ENCODE results near the gene M1AP. TPM values are rescaled to one million over a fixed set of nuclear protein-coding genes. Genes with fewer than 3 reads are reported as not detected.
A peak's percentile ranks its signal among the peaks of the same experiment; 100 is the strongest.

M1AP gene
- total and polyA plus RNA-seq, 2 donors = 0.15 to 0.21 TPM

GRCh38 chr2:74551530-74551929, 96.6 kb downstream of the M1AP start:
- H3K27ac ChIP-seq (ENCODE audit: low read depth) = no peak overlapping the region
- no peak for DNase-seq (ENCODE audit: extremely low spot score)
- no peaks in the 10 kb centered on the region for H3K36me3 ChIP-seq (ENCODE audit: insufficient read depth)
- no peaks in the 10 kb centered on the region for H3K4me1 ChIP-seq (ENCODE audit: insufficient read depth)
- no peak overlapping the region for H3K4me3 ChIP-seq (ENCODE audit: low read depth, low read length)

GRCh38 chr2:74550231-74550630, 97.9 kb downstream of the M1AP start:
- DNase-seq (ENCODE audit: extremely low spot score) = no peak
- WGBS = 91% methylated on average over 7 of the region's 7 CpGs
- H3K27ac ChIP-seq (ENCODE audit: low read depth) = no peak overlapping the region
- H3K4me3 ChIP-seq (ENCODE audit: low read depth, low read length) = no peak overlapping the region
- H3K4me1 ChIP-seq (ENCODE audit: insufficient read depth) = no peaks in the 10 kb centered on the region
- H3K36me3 ChIP-seq (ENCODE audit: insufficient read depth) = no peaks in the 10 kb centered on the region

- Histone ChIP-seq H3K36me3 (ENCODE audit: insufficient read depth) (no peaks in the 10 kb centered on the region), H3K27ac (ENCODE audit: low read depth) (no peak overlapping the region), H3K4me3 (ENCODE audit: low read depth, low read length) (peak overlapping the region; percentile 41), H3K4me1 (ENCODE audit: insufficient read depth) (no peaks in the 10 kb centered on the region)
- 9% methylated on average over 85 of the region's 85 CpGs for WGBS
- DNase-seq (ENCODE audit: extremely low spot score) = no peak
Measured at GRCh38 chr2:74548900-74549826, 99.0 kb downstream of the M1AP start.

- DNase-seq (ENCODE audit: extremely low spot score) = no peak
- Histone ChIP-seq H3K4me3 (ENCODE audit: low read depth, low read length) (peak overlapping the region; percentile 41), H3K27ac (ENCODE audit: low read depth) (no peak overlapping the region), H3K36me3 (ENCODE audit: insufficient read depth) (no peaks in the 10 kb centered on the region), H3K4me1 (ENCODE audit: insufficient read depth) (no peaks in the 10 kb centered on the region)
- 10% methylated on average over 26 of the region's 26 CpGs for WGBS
Measured at GRCh38 chr2:74548285-74548899, 99.7 kb downstream of the M1AP start.

GRCh38 chr2:74546004-74546403, 102.1 kb downstream of the M1AP start:
- no peak overlapping the region for H3K27ac ChIP-seq (ENCODE audit: low read depth)
- no peaks in the 10 kb centered on the region for H3K4me1 ChIP-seq (ENCODE audit: insufficient read depth)
- no peaks in the 10 kb centered on the region for H3K36me3 ChIP-seq (ENCODE audit: insufficient read depth)
- H3K4me3 ChIP-seq (ENCODE audit: low read depth, low read length) = no peak overlapping the region
- DNase-seq (ENCODE audit: extremely low spot score) = no peak
- 86% methylated on average over 3 of the region's 3 CpGs for WGBS

GRCh38 chr2:74544634-74545033, 103.5 kb downstream of the M1AP start:
- no peaks in the 10 kb centered on the region for H3K36me3 ChIP-seq (ENCODE audit: insufficient read depth)
- WGBS = 91% methylated on average over 3 of the region's 3 CpGs
- DNase-seq (ENCODE audit: extremely low spot score) = no peak
- no peak overlapping the region for H3K27ac ChIP-seq (ENCODE audit: low read depth)
- H3K4me1 ChIP-seq (ENCODE audit: insufficient read depth) = no peaks in the 10 kb centered on the region
- no peak overlapping the region for H3K4me3 ChIP-seq (ENCODE audit: low read depth, low read length)

- WGBS = 76% methylated on average over 1 of the region's 1 CpG
- H3K27ac ChIP-seq (ENCODE audit: low read depth) = no peak overlapping the region
- no peak for DNase-seq (ENCODE audit: extremely low spot score)
- H3K36me3 ChIP-seq (ENCODE audit: insufficient read depth) = no peaks in the 10 kb centered on the region
- H3K4me1 ChIP-seq (ENCODE audit: insufficient read depth) = no peaks in the 10 kb centered on the region
- no peak overlapping the region for H3K4me3 ChIP-seq (ENCODE audit: low read depth, low read length)
Measured at GRCh38 chr2:74542978-74543377, 105.2 kb downstream of the M1AP start.

GRCh38 chr2:74540291-74540690, 107.8 kb downstream of the M1AP start:
- 60% methylated on average over 5 of the region's 5 CpGs for WGBS

GRCh38 chr2:74538881-74539339, 109.2 kb downstream of the M1AP start:
- WGBS = 77% methylated on average over 7 of the region's 7 CpGs
- H3K4me1 ChIP-seq (ENCODE audit: insufficient read depth) = no peaks in the 10 kb centered on the region
- DNase-seq (ENCODE audit: extremely low spot score) = no peak
- no peaks in the 10 kb centered on the region for H3K36me3 ChIP-seq (ENCODE audit: insufficient read depth)
- no peak overlapping the region for H3K4me3 ChIP-seq (ENCODE audit: low read depth, low read length)
- H3K27ac ChIP-seq (ENCODE audit: low read depth) = no peak overlapping the region

More at GRCh38 chr2:74540291-74540690, 107.8 kb downstream of the M1AP start:
- Histone ChIP-seq H3K4me1 (ENCODE audit: insufficient read depth) (no peaks in the 10 kb centered on the region), H3K36me3 (ENCODE audit: insufficient read depth) (no peaks in the 10 kb centered on the region), H3K4me3 (ENCODE audit: low read depth, low read length) (no peak overlapping the region), H3K27ac (ENCODE audit: low read depth) (no peak overlapping the region)
- DNase-seq (ENCODE audit: extremely low spot score) = no peak

- no peaks in the 10 kb centered on the region for H3K4me1 ChIP-seq (ENCODE audit: insufficient read depth)
- WGBS = 62% methylated on average over 4 of the region's 4 CpGs
- no peak overlapping the region for H3K27ac ChIP-seq (ENCODE audit: low read depth)
- no peak overlapping the region for H3K4me3 ChIP-seq (ENCODE audit: low read depth, low read length)
- no peak for DNase-seq (ENCODE audit: extremely low spot score)
- H3K36me3 ChIP-seq (ENCODE audit: insufficient read depth) = no peaks in the 10 kb centered on the region
Measured at GRCh38 chr2:74537140-74537539, 111.0 kb downstream of the M1AP start.

- 88% methylated on average over 23 of the region's 23 CpGs for WGBS
- H3K4me3 ChIP-seq (ENCODE audit: low read depth, low read length) = no peak overlapping the region
- no peaks in the 10 kb centered on the region for H3K36me3 ChIP-seq (ENCODE audit: insufficient read depth)
- DNase-seq (ENCODE audit: extremely low spot score) = no peak
- H3K4me1 ChIP-seq (ENCODE audit: insufficient read depth) = no peaks in the 10 kb centered on the region
- no peak overlapping the region for H3K27ac ChIP-seq (ENCODE audit: low read depth)
Measured at GRCh38 chr2:74536166-74536950, 111.8 kb downstream of the M1AP start.

- Histone ChIP-seq H3K4me3 (ENCODE audit: low read depth, low read length) (no peak overlapping the region), H3K27ac (ENCODE audit: low read depth) (no peak overlapping the region), H3K4me1 (ENCODE audit: insufficient read depth) (no peaks in the 10 kb centered on the region), H3K36me3 (ENCODE audit: insufficient read depth) (no peaks in the 10 kb centered on the region)
- no peak for DNase-seq (ENCODE audit: extremely low spot score)
- WGBS = 91% methylated on average over 10 of the region's 10 CpGs
Measured at GRCh38 chr2:74535440-74535965, 112.6 kb downstream of the M1AP start.

- Histone ChIP-seq H3K36me3 (ENCODE audit: insufficient read depth) (no peaks in the 10 kb centered on the region), H3K4me3 (ENCODE audit: low read depth, low read length) (no peak overlapping the region), H3K4me1 (ENCODE audit: insufficient read depth) (no peaks in the 10 kb centered on the region), H3K27ac (ENCODE audit: low read depth) (no peak overlapping the region)
- WGBS = 77% methylated on average over 12 of the region's 12 CpGs
- DNase-seq (ENCODE audit: extremely low spot score) = no peak
Measured at GRCh38 chr2:74534411-74534810, 113.7 kb downstream of the M1AP start.

All from urinary bladder (tissue), 4 donors.